ENCODE data around the gene STAT3.
"Not testable (repeated sequence)": the region's sequence is repeated elsewhere in the genome, so short reads cannot be mapped to it uniquely, and the experiment has no call there.

Gene STAT3

DNA sequence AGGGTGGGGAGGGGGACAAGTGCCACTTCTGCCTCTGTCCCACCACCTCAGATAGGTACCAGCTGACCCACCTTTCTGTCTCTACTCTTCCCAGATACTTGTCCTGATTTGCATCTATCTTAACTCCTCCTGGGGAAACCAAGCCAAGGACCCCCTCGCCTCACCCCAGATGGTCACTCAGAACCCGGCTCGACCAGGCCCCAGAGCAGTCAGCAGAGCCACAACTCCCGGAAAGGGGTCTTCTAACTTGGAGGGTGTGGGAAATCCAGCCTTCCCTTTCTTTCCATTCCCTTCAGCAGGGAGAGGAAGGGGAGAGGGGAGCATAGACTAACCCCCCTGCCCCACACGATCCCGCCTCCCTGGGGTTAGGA is 32.9 kb upstream of the STAT3 start:
- H3K27me3 ChIP-seq (ENCODE audit: control insufficient read depth, insufficient read depth, low read length): peaks cover 29% of the 10 kb centered on the region
- H3K9ac ChIP-seq (ENCODE audit: low read length): peak overlapping the region; percentile 61
- H3K36me3 ChIP-seq (ENCODE audit: control insufficient read depth, insufficient read depth, low read length): no peaks in the 10 kb centered on the region
- peaks cover 19% of the 10 kb centered on the region for H3K4me1 ChIP-seq (ENCODE audit: control insufficient read depth, insufficient read depth, low read length)
- H3K9me3 ChIP-seq (ENCODE audit: control insufficient read depth, low read length): no peaks in the 10 kb centered on the region
- no peak overlapping the region for H3K4me3 ChIP-seq (ENCODE audit: low read length)

DNA sequence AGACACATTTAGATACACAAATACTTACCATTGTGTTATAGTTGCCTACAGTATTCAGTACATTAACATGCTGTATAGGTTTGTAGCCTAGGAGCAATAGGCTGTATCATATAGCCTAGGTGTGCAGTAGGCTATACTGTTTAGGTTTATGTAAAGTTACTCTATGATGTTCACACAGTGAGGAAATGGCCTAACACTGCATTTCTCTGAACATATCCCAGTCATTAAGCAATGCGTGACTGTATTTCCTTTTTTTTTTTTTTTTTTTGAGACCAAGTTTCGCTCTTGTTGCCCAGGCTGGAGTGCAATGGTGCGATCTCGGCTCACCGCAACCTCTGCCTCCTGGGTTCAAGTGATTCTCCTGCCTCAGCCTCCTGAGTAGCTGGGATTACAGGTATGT is 29.7 kb upstream of the STAT3 start:
- Histone ChIP-seq H3K27me3 (ENCODE audit: control insufficient read depth, insufficient read depth, low read length) (peaks cover 29% of the 10 kb centered on the region), H3K4me1 (ENCODE audit: control insufficient read depth, insufficient read depth, low read length) (peaks cover 17% of the 10 kb centered on the region)
- not testable (repeated sequence) for H3K36me3 ChIP-seq (ENCODE audit: control insufficient read depth, insufficient read depth, low read length); H3K4me3 ChIP-seq (ENCODE audit: low read length); H3K9ac ChIP-seq (ENCODE audit: low read length); H3K9me3 ChIP-seq (ENCODE audit: control insufficient read depth, low read length)

DNA sequence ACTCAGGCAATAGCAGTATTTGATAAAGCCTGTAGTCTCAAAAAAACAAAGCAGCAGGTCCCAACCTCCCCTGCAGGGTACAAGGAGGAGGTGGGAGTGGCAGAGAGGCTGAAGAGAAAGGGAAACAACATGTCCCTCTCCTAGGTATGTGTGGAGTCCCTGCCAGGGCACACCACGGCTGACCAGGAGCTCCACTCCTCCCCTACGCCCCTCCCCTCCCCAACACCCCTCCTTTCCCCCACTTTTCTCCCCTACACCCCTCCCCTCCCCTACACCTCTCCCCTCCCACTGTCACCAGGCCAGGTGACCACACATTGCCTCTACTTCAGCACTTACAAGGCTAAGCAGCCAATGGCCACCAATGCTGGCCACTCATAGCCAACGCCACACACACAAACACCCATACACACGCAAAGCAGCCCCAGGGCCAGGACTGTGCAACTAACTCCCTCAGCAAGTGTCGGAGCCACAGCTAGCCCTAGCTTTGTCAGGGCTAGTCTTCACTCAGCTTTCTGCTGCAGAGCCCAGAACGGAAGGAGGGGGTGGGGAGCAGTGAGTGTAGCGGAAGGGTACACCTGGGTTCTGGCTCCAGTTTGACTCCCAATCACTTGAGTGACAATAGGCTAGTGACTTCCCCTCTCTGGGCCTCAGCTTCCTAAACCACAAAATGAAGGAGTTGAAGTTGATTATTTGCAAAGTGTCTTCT is 26.6 kb upstream of the STAT3 start:
- Histone ChIP-seq H3K27me3 (ENCODE audit: control insufficient read depth, insufficient read depth, low read length) (no peaks in the 10 kb centered on the region), H3K9ac (ENCODE audit: low read length) (no peak overlapping the region), H3K9me3 (ENCODE audit: control insufficient read depth, low read length) (no peaks in the 10 kb centered on the region), H3K36me3 (ENCODE audit: control insufficient read depth, insufficient read depth, low read length) (no peaks in the 10 kb centered on the region), H3K4me3 (ENCODE audit: low read length) (no peak overlapping the region), H3K4me1 (ENCODE audit: control insufficient read depth, insufficient read depth, low read length) (peaks cover 18% of the 10 kb centered on the region)

GRCh38 chr17:42413464-42414040 is 25.3 kb upstream of the STAT3 start:
- no peaks in the 10 kb centered on the region for H3K9me3 ChIP-seq (ENCODE audit: control insufficient read depth, low read length)
- no peak overlapping the region for H3K4me3 ChIP-seq (ENCODE audit: low read length)
- H3K27me3 ChIP-seq (ENCODE audit: control insufficient read depth, insufficient read depth, low read length): no peaks in the 10 kb centered on the region
- no peak overlapping the region for H3K9ac ChIP-seq (ENCODE audit: low read length)
- peaks cover 27% of the 10 kb centered on the region for H3K4me1 ChIP-seq (ENCODE audit: control insufficient read depth, insufficient read depth, low read length)
- H3K36me3 ChIP-seq (ENCODE audit: control insufficient read depth, insufficient read depth, low read length): no peaks in the 10 kb centered on the region

DNA sequence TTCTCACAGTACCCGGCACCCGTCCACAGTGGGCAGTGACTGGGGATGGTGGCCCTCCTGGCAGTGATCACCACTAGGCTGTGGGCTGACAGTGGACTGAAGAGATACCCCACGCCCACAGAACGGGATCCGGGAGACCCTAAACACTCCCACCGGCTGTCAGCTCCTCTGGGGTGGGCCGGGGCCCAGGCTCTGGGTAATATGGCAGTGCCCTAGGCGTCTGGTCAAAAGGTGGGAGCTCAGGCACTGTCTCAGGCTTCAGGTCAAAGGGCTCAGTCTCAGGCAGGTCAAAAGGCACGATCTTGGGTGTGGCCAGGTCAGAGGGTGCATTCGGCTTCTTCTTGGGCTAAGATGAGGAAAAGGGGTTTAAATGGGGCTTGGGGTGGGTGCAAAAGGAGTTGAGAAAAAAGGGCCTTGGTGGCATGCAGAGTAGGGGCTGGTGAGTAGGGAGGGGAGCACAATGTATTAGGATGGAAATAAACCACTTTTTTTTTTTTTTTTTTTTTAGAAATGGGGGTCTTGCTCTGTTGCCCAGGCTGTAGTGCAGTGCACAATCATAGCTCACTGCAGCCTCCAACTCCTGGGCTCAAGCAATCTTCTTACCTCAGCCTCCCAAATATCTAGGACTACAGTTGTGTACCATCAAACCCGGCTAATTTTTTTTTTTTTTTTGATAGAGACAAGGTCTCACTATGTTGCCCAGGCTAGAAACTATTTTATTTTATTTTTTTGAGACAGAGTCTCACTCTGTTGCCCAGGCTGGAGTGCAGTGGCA is 23.9 kb upstream of the STAT3 start:
- no peaks in the 10 kb centered on the region for H3K27me3 ChIP-seq (ENCODE audit: control insufficient read depth, insufficient read depth, low read length)
- H3K9ac ChIP-seq (ENCODE audit: low read length): no peak overlapping the region
- no peak overlapping the region for H3K4me3 ChIP-seq (ENCODE audit: low read length)
- H3K36me3 ChIP-seq (ENCODE audit: control insufficient read depth, insufficient read depth, low read length): no peaks in the 10 kb centered on the region
- peaks cover 39% of the 10 kb centered on the region for H3K4me1 ChIP-seq (ENCODE audit: control insufficient read depth, insufficient read depth, low read length)
- H3K9me3 ChIP-seq (ENCODE audit: control insufficient read depth, low read length): no peaks in the 10 kb centered on the region

DNA sequence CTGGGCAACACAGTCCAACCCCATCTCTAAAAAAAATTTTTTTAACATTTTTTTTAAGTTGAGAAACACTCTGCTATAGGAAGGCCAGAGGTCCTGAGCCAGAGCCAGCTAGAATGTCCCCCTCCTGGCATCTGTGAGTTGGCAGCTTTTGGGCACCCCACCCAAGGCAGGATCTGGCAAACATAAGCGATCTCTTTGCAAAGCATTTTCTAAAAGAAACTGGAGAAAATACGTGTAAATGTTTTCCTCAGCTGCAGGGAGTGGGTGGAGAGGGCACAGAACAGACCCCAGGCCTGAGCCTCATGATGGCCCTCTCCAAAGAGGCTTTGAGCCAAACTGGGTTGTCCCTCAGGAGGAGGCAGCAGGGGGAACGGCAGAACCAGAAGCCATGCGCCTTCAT is 23.1 kb upstream of the STAT3 start:
- Histone ChIP-seq H3K4me1 (ENCODE audit: control insufficient read depth, insufficient read depth, low read length) (peaks cover 42% of the 10 kb centered on the region), H3K9ac (ENCODE audit: low read length) (no peak overlapping the region), H3K4me3 (ENCODE audit: low read length) (no peak overlapping the region)

DNA sequence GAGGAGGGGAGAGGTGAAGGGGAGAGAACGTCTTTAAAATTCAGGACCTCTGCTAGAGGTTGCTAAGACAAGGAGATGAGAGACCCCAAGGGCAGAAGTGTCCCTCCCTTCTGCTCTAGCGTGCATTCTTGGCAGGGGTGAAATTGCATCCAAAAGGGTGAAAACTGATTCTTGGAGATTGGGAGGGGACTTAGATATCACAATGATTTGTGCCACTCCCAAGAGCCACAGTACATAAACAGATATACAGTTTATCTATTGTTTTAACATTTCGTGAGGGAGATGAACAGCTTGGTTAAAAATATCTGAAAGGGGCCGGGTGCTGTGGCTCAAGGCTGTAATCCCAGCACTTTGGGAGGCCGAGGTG is 22.1 kb upstream of the STAT3 start:
- no peak overlapping the region for H3K9ac ChIP-seq (ENCODE audit: low read length)
- H3K36me3 ChIP-seq (ENCODE audit: control insufficient read depth, insufficient read depth, low read length): no peaks in the 10 kb centered on the region
- H3K4me1 ChIP-seq (ENCODE audit: control insufficient read depth, insufficient read depth, low read length): peaks cover 42% of the 10 kb centered on the region
- no peaks in the 10 kb centered on the region for H3K9me3 ChIP-seq (ENCODE audit: control insufficient read depth, low read length)
- H3K4me3 ChIP-seq (ENCODE audit: low read length): no peak overlapping the region
- H3K27me3 ChIP-seq (ENCODE audit: control insufficient read depth, insufficient read depth, low read length): no peaks in the 10 kb centered on the region

More for the DNA sequence above, 23.1 kb upstream of the STAT3 start:
- Histone ChIP-seq H3K27me3 (ENCODE audit: control insufficient read depth, insufficient read depth, low read length) (no peaks in the 10 kb centered on the region), H3K36me3 (ENCODE audit: control insufficient read depth, insufficient read depth, low read length) (no peaks in the 10 kb centered on the region), H3K9me3 (ENCODE audit: control insufficient read depth, low read length) (no peaks in the 10 kb centered on the region)

DNA sequence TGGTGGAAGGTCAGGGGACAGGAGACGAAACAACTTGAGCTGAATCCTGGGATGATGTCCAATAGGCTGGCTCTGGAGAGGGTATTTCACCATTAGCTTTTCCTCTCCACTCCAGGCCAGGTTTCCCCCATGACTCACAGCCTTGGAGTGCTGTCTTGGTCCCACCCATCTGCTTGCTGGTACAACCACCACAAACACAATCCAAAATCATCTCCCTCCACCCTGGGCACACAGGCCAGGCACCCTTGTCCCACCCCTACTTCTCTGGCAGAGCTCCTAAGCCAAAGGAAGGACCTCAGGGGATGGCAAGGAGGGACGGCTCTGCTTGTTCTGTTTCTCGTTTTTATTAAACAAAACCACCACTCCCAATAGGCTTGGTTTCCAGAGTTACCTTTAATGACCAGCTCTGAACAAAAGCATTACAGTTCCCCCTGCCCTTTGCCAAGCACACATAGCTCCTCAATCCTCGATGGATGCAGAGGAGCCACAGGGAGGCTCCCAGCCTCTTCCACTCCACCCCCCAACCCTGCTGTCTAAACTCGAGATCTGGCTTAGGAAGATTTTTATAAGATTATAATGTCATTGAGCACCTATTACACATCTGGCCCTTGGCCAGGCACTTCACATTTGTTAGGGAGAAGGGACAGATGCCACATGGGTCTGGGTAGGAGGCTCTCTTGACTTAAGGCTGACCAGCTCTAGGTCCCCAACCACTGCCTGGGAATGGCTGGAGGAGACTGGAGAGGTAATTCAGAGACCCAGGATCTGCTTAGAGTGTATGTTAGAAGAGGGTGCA is 21.5 kb upstream of the STAT3 start:
- no peaks in the 10 kb centered on the region for H3K27me3 ChIP-seq (ENCODE audit: control insufficient read depth, insufficient read depth, low read length)
- no peaks in the 10 kb centered on the region for H3K36me3 ChIP-seq (ENCODE audit: control insufficient read depth, insufficient read depth, low read length)
- no peak overlapping the region for H3K9ac ChIP-seq (ENCODE audit: low read length)
- H3K4me1 ChIP-seq (ENCODE audit: control insufficient read depth, insufficient read depth, low read length): peaks cover 37% of the 10 kb centered on the region
- no peaks in the 10 kb centered on the region for H3K9me3 ChIP-seq (ENCODE audit: control insufficient read depth, low read length)
- no peak overlapping the region for H3K4me3 ChIP-seq (ENCODE audit: low read length)

DNA sequence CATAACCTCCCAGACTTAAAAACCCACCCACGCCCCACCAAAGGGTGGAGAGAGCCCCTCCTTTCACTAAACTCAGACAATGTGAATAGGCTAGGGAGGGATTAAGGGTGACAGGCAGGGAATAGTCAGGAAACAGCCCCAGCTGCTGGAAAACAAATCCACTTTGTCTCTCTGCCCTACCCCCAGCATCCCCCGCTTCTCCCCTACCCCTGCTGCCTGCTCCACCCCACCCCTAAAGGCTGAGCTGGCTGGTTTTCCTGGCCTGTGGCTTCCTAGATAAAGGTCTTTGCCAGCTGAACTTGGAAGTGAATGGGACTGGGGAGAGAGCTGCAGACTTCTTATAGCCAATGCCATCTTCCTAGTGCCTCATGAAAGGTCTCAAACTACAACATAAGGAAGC is 19.8 kb upstream of the STAT3 start:
- H3K9ac ChIP-seq (ENCODE audit: low read length): no peak overlapping the region
- H3K4me1 ChIP-seq (ENCODE audit: control insufficient read depth, insufficient read depth, low read length): peaks cover 37% of the 10 kb centered on the region

GRCh38 chr17:42407289-42407836 is 19.1 kb upstream of the STAT3 start:
- Histone ChIP-seq H3K27me3 (ENCODE audit: control insufficient read depth, insufficient read depth, low read length) (no peaks in the 10 kb centered on the region), H3K36me3 (ENCODE audit: control insufficient read depth, insufficient read depth, low read length) (peaks cover 3% of the 10 kb centered on the region), H3K4me3 (ENCODE audit: low read length) (no peak overlapping the region), H3K4me1 (ENCODE audit: control insufficient read depth, insufficient read depth, low read length) (peaks cover 37% of the 10 kb centered on the region), H3K9ac (ENCODE audit: low read length) (no peak overlapping the region), H3K9me3 (ENCODE audit: control insufficient read depth, low read length) (no peaks in the 10 kb centered on the region)

More for the DNA sequence above, 19.8 kb upstream of the STAT3 start:
- Histone ChIP-seq H3K36me3 (ENCODE audit: control insufficient read depth, insufficient read depth, low read length) (peaks cover 3% of the 10 kb centered on the region), H3K4me3 (ENCODE audit: low read length) (no peak overlapping the region), H3K9me3 (ENCODE audit: control insufficient read depth, low read length) (no peaks in the 10 kb centered on the region), H3K27me3 (ENCODE audit: control insufficient read depth, insufficient read depth, low read length) (no peaks in the 10 kb centered on the region)

GRCh38 chr17:42406615-42407288 is 18.5 kb upstream of the STAT3 start:
- peaks cover 34% of the 10 kb centered on the region for H3K4me1 ChIP-seq (ENCODE audit: control insufficient read depth, insufficient read depth, low read length)
- H3K4me3 ChIP-seq (ENCODE audit: low read length): no peak overlapping the region
- H3K36me3 ChIP-seq (ENCODE audit: control insufficient read depth, insufficient read depth, low read length): peaks cover 3% of the 10 kb centered on the region
- H3K27me3 ChIP-seq (ENCODE audit: control insufficient read depth, insufficient read depth, low read length): no peaks in the 10 kb centered on the region
- peak overlapping the region; percentile 0 for H3K9ac ChIP-seq (ENCODE audit: low read length)
- H3K9me3 ChIP-seq (ENCODE audit: control insufficient read depth, low read length): no peaks in the 10 kb centered on the region
